ENCODE data around the gene CNIH3.

CNIH3 gene

GRCh38 chr1:224777180-224777579, 161.1 kb downstream of the CNIH3 start:
- DNase-seq (ENCODE audit: low read depth): no peak

- DNase-seq (ENCODE audit: low read depth): no peak
These were observed 163.4 kb downstream of the CNIH3 start for GRCh38 chr1:224779536-224779935.

DNA sequence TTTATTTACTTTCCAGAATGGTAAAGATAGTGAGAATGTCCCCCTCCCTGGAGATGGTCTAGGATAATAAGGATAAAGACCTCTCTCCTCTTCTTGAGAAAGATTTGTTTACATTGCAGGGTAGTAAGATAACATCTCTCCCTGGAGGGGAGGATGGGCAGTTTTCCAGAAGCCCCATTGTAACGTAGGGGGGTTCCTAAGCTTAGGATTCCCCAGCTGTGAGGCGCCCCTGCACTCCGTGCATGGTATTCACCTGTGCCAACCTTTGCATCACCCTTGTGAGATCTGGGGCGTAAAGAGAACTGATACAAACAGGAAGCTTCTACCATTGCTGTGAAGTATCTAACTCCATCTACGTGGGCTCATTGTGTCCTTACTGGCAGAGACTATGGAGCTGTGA, 164.6 kb downstream of the CNIH3 start:
- DNase-seq (ENCODE audit: low read depth): no peak

DNA sequence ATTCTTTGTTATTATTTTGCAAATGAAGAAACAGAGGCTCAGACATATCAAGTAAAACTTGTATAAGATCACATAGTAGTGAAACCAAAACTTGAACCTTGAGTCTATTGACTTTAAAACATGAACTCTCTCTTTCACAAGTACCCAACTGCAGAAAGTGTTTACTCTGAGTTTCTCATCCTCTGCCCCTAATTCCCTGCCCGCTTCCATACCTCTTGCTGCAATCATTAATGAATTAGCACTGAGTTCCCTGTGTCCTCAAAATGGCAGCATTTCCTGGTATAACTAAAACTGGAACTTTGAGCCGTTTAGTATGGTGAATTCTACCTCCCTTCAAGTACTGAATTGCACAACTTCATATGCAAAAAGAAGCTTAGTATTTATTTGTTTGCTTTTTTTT, 165.7 kb downstream of the CNIH3 start:
- no peak for DNase-seq (ENCODE audit: low read depth)

GRCh38 chr1:224782281-224783000, 166.3 kb downstream of the CNIH3 start:
- no peak for DNase-seq (ENCODE audit: low read depth)

DNA sequence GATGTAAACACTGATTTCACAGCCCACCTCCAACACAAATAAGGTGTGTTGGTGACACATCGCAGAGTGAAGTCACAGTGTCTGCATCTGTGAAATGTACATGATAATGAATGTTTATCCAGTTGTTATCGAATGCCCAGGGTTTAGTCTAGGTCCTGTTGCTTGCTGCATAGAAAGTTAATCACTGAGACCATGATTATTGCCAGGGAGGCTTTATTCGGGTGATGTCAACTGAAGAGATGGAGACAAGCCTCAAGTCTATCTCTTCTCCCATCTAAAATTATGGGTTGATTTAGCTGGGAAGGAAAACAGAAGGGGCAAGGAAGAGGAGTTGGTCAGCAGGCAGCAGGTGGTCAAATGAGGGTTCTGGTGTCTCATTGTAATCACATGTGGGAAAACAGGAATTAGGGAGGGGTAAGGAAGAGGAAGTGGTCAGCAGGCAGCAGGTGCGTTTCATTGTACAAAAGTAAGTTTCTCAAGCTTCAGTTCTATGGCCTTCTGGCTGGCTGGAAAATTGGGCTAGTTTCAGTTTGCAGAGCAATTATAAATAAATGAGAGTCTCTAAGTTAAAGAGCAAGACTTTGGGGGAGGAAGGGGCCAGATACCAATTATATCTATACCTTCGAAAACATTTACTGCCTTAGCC, 167.0 kb downstream of the CNIH3 start:
- no peak for DNase-seq (ENCODE audit: low read depth)

GRCh38 chr1:224784265-224785039, 168.3 kb downstream of the CNIH3 start:
- peak; percentile 30 for DNase-seq (ENCODE audit: low read depth)

DNA sequence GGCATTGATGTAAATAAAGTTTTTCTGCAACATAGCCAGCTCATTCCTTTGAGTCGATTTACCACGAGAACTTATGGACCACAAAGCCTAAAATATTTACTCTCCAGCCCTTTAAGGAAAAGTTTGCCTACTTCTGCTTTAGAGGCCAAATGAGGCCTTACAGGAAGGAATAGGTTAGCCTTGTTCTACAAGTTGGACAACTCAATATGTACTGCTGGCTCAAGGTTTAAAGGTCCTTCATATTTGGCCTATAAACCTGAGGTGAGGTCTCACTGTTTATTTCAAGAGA, 168.9 kb downstream of the CNIH3 start:
- DNase-seq (ENCODE audit: low read depth): peak; percentile 18

- DNase-seq (ENCODE audit: low read depth): no peak
These were observed 169.5 kb downstream of the CNIH3 start for GRCh38 chr1:224785622-224786021.

DNA sequence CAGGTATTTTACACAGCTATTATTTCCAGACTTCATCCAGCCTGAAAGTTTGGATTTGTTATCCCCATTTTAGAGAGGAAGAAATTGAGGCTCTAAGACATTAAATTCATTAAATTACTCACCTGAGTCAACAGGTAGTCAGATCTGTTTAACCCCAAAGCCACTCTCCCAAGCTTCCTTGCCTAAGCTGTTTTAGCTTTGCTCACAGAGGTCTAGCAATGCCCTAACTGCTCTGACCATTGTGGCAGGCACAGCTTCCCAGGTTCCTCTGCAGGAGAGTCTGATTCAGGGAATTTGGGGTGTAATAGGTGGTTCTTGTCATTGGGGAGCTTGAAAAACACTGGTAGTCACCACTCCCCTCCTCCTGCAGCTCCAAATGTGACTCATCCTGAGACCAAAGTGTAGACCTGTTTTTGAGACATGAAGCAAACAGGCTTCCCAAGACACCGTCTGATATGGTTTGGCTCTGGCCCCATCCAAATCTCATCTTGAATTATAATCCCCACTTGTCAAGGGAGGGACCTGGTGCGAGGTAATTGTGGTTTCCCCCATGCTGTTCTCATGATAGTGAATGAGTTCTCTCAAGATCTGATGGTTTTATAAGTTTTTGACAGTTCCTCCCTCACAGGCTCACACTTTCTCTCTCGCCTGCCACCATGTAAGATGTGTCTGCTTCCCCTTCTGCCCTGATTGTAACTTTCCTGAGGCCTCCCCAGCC, 170.6 kb downstream of the CNIH3 start:
- DNase-seq (ENCODE audit: low read depth): peak; percentile 1

DNA sequence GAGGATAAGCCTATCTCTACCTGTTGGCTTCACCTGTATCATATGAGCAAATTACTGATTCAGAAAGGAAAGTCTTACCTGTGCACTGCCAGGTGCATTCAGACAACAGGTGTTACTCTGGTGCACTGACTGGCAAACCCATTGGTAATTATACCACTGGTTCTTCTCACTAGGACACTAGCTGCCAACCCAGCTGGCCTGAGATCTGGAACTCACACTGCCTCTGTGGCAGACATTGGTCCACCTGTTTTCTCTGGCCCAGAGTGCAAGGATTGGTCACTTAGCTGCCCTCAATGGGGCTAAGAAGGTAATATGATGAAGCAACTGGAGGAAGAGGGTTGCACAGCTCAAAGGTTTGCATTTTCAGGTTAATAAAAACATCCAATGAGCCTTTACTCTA, 173.2 kb downstream of the CNIH3 start:
- DNase-seq (ENCODE audit: low read depth): no peak
